Measurements from ENCODE around the gene ILDR2.

ILDR2 gene

DNA sequence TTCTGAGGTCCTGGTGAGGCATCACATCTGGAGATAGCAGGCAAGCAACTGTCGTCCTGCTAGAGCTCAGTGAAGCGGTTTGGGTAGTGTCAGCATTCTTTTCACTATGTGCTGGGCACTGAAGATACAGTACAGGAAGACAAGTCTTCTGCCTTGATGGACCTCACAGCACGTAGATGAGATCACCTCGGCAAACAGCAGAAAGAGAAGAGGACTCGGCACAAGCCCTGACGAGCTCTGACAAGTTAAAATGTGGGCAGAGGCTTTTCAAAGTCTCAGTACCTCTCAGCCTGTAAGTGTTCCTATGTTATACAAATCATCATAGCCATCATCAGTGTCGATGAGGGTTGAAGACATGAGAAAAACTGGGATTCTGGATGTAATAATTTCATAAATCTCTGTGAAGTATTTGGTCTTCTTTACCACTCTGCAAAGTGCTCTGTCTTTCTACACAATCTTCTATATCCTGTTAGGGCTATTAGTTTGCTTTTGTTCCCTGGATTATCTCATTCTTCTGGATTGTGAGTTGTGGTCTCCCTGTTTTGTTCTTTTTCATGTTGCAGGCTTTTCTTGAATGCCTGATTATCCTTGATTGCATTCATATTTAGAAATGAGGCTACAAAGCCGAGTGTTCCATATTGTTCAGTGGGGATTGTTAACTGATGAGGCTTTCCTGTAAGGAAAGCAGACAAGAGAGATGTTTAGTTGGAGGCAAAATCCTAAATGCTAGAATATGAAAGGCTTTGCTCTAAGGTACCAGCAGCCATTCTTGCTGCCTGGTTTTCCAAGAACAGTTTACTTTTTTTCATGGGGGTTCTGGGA, 38.0 kb upstream of the ILDR2 start:
- no peak overlapping the region for H2AFZ ChIP-seq (ENCODE audit: low read length)
- H4K20me1 ChIP-seq (ENCODE audit: insufficient read depth, low read length) = no peaks in the 10 kb centered on the region
- TF ChIP-seq EZH2 (IDR thresholded peaks at IDR 0.05; ENCODE audit: borderline replicate concordance, low read length) = no peak
- TF ChIP-seq, protein P1, sequence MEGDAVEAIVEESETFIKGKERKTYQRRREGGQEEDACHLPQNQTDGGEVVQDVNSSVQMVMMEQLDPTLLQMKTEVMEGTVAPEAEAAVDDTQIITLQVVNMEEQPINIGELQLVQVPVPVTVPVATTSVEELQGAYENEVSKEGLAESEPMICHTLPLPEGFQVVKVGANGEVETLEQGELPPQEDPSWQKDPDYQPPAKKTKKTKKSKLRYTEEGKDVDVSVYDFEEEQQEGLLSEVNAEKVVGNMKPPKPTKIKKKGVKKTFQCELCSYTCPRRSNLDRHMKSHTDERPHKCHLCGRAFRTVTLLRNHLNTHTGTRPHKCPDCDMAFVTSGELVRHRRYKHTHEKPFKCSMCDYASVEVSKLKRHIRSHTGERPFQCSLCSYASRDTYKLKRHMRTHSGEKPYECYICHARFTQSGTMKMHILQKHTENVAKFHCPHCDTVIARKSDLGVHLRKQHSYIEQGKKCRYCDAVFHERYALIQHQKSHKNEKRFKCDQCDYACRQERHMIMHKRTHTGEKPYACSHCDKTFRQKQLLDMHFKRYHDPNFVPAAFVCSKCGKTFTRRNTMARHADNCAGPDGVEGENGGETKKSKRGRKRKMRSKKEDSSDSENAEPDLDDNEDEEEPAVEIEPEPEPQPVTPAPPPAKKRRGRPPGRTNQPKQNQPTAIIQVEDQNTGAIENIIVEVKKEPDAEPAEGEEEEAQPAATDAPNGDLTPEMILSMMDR (IDR thresholded peaks at IDR 0.05; ENCODE audit: low read length) = no peak
- H3K36me3 ChIP-seq (ENCODE audit: insufficient read depth, low read length) = no peaks in the 10 kb centered on the region
- no peaks in the 10 kb centered on the region for H3K79me2 ChIP-seq (ENCODE audit: insufficient read depth, low read length)
- H3K4me2 ChIP-seq (ENCODE audit: low read length) = no peak overlapping the region
- H3K9me2 ChIP-seq (ENCODE audit: low read depth, low read length) = no peaks in the 10 kb centered on the region
- no peak overlapping the region for H3K27ac ChIP-seq (ENCODE audit: low read depth, low read length, poor library complexity, severe bottlenecking)
- H3K27me3 ChIP-seq (ENCODE audit: insufficient read depth, low read length) = no peaks in the 10 kb centered on the region; the same call in 1 of the 2 replicates
- no peaks in the 10 kb centered on the region for H3K9me3 ChIP-seq (ENCODE audit: low read length)
- no peak overlapping the region for H3K4me3 ChIP-seq (ENCODE audit: low read depth, low read length, poor library complexity, severe bottlenecking)
- H3K9ac ChIP-seq (ENCODE audit: low read length) = no peak overlapping the region
- no peaks in the 10 kb centered on the region for H3K4me1 ChIP-seq (ENCODE audit: insufficient read depth, low read length, severe bottlenecking)
- no peaks in the 10 kb centered on the region for H3F3A ChIP-seq (ENCODE audit: insufficient read depth, low read length)

DNA sequence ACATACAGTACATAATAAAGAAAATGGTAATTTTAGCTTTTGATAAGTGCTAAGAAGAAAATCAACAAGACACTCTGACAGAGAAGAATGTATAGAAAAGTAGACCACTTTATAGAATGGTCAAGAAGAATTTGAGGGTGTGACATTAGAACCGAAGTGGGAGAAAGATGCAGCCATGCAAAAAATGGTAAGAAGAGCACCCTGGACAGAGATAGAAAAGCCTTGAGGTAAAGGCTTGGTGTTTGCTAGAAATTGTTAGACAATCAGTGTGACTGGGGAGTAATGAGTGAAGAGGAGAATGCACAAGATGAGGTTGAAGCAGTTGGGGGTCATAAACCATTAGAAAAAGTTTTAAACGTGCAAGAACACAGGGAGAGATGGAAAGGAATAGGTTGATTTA, 37.2 kb upstream of the ILDR2 start:
- no peak overlapping the region for H2AFZ ChIP-seq (ENCODE audit: low read length)
- H3K4me3 ChIP-seq (ENCODE audit: low read depth, low read length, poor library complexity, severe bottlenecking) = no peak overlapping the region
- no peaks in the 10 kb centered on the region for H3K79me2 ChIP-seq (ENCODE audit: insufficient read depth, low read length)
- TF ChIP-seq EZH2 (IDR thresholded peaks at IDR 0.05; ENCODE audit: borderline replicate concordance, low read length) = no peak
- TF ChIP-seq, protein P1 (IDR thresholded peaks at IDR 0.05; ENCODE audit: low read length) = no peak
- no peaks in the 10 kb centered on the region for H3K4me1 ChIP-seq (ENCODE audit: insufficient read depth, low read length, severe bottlenecking)
- H3K27me3 ChIP-seq (ENCODE audit: insufficient read depth, low read length) = no peaks in the 10 kb centered on the region; the same call in 1 of the 2 replicates
- H3K36me3 ChIP-seq (ENCODE audit: insufficient read depth, low read length) = no peaks in the 10 kb centered on the region
- H3K9ac ChIP-seq (ENCODE audit: low read length) = no peak overlapping the region
- no peaks in the 10 kb centered on the region for H3F3A ChIP-seq (ENCODE audit: insufficient read depth, low read length)
- H4K20me1 ChIP-seq (ENCODE audit: insufficient read depth, low read length) = no peaks in the 10 kb centered on the region
- no peak overlapping the region for H3K27ac ChIP-seq (ENCODE audit: low read depth, low read length, poor library complexity, severe bottlenecking)
- no peaks in the 10 kb centered on the region for H3K9me3 ChIP-seq (ENCODE audit: low read length)
- H3K4me2 ChIP-seq (ENCODE audit: low read length) = no peak overlapping the region
- H3K9me2 ChIP-seq (ENCODE audit: low read depth, low read length) = no peaks in the 10 kb centered on the region

DNA sequence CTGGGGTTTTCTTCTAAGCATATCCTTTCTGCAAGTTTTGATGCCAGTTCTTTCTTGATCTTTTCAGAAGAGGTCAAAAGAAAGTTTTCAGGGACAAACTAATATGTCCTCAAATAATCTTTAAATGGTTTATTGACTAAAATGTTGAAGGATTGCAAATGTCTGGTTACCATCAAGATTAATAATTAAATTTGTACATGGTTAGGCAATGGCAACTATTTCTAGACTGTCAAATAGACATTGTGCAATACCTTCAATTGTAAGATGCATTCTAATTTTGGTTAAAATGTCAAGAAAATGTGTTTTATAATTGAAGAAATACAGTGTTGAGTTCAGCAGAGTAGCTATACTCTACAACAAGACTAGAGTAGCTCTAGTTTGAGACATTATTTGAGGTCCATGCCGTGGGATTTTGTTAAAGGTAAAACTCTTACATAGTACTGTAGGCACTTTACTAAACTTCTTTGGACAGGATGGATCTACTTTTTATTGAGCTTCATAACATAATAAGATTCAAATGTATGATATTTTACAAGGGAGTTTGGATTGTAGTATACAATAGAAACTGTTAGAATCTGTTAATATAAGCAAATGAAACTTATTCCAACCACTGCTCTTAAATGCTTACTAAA, 36.3 kb upstream of the ILDR2 start:
- Histone ChIP-seq H3K4me2 (ENCODE audit: low read length) (no peak overlapping the region), H3K9ac (ENCODE audit: low read length) (no peak overlapping the region), H4K20me1 (ENCODE audit: insufficient read depth, low read length) (no peaks in the 10 kb centered on the region), H3K9me2 (ENCODE audit: low read depth, low read length) (no peaks in the 10 kb centered on the region), H3K27ac (ENCODE audit: low read depth, low read length, poor library complexity, severe bottlenecking) (no peak overlapping the region), H3K27me3 (ENCODE audit: insufficient read depth, low read length) (no peaks in the 10 kb centered on the region; the same call in 1 of the 2 replicates), H2AFZ (ENCODE audit: low read length) (no peak overlapping the region), H3K36me3 (ENCODE audit: insufficient read depth, low read length) (no peaks in the 10 kb centered on the region), H3K4me3 (ENCODE audit: low read depth, low read length, poor library complexity, severe bottlenecking) (no peak overlapping the region), H3K79me2 (ENCODE audit: insufficient read depth, low read length) (no peaks in the 10 kb centered on the region), H3K9me3 (ENCODE audit: low read length) (no peaks in the 10 kb centered on the region), H3K4me1 (ENCODE audit: insufficient read depth, low read length, severe bottlenecking) (no peaks in the 10 kb centered on the region), H3F3A (ENCODE audit: insufficient read depth, low read length) (no peaks in the 10 kb centered on the region)
- TF ChIP-seq EZH2 (IDR thresholded peaks at IDR 0.05; ENCODE audit: borderline replicate concordance, low read length) = no peak
- TF ChIP-seq, protein P1 (IDR thresholded peaks at IDR 0.05; ENCODE audit: low read length) = no peak
